Fibroblast of skin of right biceps (primary cell): ENCODE results near the gene G6PC3.

Experiments used
- DNase-seq: peaks from one replicate; pipeline ENCODE4 v3.0.0-alpha.2; 2013

Gene G6PC3

DNA sequence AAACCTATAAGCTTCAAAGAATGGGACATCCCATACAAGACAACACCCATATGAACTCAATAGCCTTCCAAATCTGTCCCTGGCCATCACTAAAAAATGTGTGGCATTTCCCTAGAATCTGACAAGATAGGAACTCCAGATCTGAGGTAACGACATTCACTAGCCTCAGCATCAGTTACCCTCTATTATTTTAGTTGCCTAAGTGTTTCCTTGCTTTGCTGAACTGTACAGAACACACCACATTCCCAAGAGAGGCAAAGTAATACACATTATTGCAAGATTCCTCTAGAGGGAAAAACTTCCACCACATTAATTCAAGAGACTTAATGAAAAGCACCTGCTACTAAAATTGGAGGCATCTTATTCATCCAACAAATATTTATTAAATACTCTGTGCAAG lies 9.1 kb upstream of the G6PC3 start:
- DNase-seq, result peak; percentile 44

- no peak for DNase-seq
Observed at GRCh38 chr17:44062871-44063270, 7.7 kb upstream of the G6PC3 start.

DNA sequence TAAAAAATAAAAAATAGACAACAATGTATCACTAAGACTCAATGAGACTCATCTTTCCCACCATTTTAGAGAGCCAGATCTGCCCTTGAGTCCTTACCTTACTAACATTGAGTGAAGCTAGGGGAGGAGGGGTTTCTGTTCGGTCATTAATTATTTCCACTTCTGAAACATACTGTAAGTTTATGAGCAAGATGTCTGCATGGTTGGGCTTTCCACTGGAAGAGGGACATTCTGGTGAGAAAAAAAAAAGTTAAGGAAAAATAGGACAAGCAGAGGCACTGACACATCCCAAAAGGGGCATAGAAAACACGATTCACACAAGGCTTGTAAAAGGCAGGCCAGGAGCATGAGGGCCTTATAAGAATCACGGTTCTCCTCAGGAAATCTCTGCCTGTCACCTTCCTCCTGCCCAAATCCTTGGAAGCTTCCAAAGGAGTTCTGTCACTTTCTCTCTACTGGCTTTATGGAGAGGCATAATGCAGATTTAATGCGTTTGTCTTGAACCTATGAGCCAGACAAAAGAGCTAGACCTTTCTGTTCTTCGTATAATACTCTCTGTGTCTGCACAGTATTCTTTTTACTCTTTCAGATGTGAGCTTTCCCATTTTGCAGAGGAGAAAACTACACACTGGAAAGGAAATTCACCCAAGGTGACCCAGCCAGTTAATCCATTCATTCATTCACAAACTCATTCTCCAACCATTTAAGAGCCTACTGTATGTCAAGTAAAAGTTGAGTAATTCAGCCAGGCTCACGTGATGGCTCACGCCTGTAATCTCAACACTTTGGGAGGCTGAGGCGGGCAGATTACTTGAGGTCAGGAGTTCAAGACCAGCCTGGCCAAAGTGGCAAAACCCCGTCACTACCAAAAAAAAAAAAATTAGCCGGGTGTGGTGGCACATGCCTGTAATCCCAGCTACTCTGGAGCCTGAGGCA lies 6.6 kb upstream of the G6PC3 start:
- DNase-seq, result no peak

DNA sequence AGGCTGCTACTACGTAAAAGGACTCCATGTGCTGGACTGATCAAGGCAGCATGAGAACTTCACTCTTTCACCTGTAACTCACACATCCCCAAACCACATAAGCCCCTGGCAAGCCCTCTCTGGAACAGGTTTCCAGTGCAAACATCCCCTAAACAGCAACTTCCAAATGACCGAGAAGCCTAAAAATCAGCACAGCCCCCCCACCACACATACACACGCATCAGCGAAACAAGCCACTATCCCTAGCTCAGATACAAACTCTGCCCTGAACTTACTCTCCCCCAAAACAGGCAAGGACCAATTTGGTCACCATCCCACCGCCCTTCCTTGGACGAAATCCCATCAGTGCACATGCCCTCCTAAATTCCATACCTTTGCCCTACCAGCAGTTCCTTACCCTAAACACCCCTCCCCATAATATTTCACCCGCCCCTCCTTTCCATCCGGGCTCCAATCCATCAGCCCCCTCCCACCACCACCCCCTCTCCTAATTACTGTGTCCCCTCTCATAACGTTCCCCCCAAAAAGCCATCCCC lies 4.8 kb upstream of the G6PC3 start:
- no peak for DNase-seq

- DNase-seq, result peak; percentile 92
Observed at GRCh38 chr17:44066204-44066930, 4.2 kb upstream of the G6PC3 start, which contains the start of gene LSM12. Gene LSM12, minus strand, starts transcription at chr17:44066671. Its CDS starts 84 bp downstream, at chr17:44066587.

DNA sequence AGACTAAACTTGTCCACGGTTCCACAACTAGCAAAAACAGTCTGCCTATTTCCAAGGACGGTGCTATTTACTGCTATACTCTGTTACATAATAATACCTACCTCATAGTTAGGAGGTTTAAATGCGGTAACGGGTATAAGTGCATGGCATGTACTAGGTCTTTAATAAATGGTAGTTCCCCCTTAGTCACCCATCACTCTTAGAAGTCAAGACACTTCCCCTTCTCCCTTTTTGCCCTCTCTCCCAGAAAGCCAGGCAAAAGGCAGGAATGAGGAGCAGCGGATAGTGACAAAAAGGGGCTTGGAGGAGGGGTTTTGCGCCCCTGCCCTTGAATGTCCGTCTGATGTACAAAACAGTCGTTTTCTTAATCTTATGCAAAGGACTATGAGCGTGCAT lies 3.0 kb upstream of the G6PC3 start:
- DNase-seq, result no peak

DNA sequence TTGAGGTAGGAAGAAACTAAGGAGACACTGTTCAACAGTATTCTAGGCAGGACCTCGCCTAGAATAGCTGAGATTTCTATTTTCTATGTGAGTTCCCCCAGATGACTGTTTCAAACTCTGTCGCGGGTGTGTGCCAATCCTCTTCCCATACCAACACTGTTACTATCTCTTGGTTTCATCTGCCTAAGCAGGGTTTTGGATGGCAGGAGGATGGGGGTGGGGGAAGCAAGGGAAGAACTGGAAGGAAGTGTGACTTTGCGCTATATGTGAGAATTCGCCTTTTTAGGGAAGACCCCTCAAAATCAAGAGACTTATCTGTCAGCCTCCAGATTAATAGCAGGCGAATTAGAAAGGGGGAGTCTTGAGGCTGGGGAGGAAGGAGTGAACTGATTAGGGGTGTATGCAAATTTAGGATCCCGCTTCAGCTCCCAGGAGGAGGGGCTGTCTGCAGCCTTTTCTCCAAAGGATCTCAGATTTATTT lies 521 bp upstream of the G6PC3 start:
- DNase-seq, result peak; percentile 40

DNA sequence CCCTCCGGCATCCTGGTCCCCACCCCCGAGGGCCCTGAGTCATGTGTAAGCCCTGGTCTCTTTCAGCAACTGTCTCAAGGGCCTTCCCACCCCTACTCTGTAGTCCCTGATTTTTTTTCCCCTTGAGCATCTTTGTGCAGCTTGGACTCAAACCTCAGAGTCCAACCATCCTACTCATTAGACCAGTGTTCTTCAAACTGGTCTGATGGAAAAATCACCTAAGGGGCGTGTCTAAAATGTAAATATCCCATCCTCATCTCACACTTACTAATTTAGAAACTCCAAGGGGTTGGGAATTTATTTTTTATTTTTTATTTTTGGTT lies 624 bp downstream of the G6PC3 start:
- no peak for DNase-seq

DNA sequence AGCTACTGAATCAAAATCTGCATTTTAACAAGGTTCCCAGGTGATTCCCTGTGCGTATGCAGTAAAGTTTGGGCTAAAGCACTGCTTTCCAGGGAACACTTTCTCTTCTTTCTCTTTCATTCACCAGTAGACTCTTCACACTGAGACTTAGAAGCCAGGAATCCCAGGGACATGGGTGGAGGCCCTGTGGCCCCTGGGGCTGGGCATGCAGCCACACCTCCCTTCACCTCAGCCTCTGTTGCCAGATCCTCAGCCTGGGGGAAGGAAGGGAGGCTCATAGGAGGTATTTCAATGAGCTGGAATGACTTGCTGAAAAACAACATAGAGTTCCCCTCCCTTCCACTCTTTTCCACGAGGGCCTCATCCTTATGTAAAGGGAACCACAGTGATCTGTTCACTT lies 1.2 kb downstream of the G6PC3 start:
- no peak for DNase-seq

DNA sequence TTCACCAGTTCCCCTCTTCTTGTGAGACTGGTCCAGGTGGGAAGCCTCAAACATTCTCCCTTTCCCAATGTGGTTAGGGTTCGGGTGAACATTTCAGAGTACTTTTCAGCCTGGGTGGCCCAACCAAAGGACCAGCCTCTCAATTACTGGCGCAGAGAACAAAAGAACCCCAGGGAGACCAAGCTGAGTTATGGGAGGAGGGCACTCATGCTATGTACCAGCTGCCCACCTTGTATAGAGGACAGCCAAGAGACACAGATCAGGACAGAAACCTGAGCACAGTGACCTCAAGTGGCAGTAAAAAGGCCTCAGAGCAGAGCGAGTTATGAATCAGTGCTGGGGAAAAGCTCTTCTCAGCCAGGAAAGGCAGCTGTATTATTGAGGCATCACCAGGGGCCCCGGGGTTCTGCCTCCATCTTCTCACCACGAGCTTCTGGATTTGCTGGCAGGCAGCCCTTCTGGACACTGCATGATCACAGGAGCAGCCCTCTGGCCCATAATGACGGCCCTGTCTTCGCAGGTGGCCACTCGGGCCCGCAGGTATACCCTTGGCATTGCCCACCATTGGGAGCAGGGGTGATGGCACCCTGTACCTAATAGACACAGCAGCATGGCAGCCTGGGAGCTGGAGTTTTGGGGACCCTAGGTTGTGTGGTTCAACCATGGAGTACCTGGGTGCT lies 3.8 kb downstream of the G6PC3 start:
- DNase-seq, result no peak

DNA sequence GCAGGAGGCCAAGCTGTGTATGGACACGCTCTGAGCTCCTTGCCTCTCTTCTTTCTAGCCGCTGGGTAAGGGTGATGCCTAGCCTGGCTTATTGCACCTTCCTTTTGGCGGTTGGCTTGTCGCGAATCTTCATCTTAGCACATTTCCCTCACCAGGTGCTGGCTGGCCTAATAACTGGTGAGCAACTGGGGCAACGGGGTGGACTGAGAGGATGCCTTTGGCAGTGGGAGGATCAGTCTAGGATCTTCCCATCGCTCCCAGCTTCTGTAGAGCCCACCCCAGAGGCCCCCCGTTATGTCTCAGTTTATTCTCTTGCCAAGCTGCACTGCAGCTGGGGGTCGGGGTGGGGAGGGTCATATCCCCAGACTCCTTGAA lies 4.4 kb downstream of the G6PC3 start:
- DNase-seq, result no peak

- DNase-seq, result no peak
Observed at GRCh38 chr17:44075598-44076293, 5.2 kb downstream of the G6PC3 start.

DNA sequence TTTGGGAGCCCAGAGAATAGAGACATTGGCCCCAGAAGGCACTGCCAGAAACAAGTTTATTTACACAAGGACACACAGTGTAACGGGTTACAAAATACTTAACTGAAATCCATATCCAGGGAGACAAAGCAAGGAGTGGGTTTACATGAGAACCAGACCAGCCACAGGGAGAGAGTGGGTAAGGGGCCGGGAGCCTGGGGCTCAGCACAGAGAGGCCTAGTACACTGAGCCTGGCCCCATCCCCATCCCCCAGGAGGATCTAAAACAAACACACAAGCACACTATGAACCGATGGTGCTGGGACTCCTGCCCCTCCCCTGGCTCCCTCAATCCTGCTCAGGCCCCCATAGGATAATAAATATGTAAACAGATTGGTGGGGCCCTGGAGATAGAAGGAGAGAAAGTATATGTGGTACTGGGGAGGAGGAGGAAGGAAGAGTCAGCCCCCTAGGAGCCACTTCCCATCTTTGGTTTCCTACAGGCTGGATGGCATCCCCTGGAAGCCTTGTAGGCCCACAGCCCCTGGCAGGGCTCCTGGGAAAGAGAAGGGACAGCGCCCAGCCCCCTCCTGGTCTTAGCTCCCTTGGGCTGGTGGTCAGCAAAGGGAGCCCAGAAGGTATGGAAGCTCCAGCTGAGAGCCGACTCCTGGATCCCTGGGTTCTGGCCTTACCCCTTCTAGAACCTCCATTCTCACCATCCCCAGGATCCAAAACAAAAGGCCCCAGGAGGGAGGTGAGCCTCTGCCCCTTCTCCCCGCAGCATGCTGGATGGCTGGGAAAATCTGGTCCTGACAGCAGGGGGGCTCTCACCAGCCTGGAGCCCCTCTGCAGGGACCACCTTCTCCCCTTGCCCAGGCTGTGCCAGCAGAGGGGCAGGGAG lies 6.4 kb downstream of the G6PC3 start:
- no peak for DNase-seq

GRCh38 chr17:44077595-44077909 lies 7.0 kb downstream of the G6PC3 start:
- no peak for DNase-seq

- DNase-seq, result no peak
Observed at GRCh38 chr17:44078412-44078811, 7.9 kb downstream of the G6PC3 start.

GRCh38 chr17:44079877-44080821 lies 9.6 kb downstream of the G6PC3 start:
- DNase-seq, result no peak

- peak; percentile 39 for DNase-seq
Observed at GRCh38 chr17:44081681-44082080, 11.1 kb downstream of the G6PC3 start.

DNA sequence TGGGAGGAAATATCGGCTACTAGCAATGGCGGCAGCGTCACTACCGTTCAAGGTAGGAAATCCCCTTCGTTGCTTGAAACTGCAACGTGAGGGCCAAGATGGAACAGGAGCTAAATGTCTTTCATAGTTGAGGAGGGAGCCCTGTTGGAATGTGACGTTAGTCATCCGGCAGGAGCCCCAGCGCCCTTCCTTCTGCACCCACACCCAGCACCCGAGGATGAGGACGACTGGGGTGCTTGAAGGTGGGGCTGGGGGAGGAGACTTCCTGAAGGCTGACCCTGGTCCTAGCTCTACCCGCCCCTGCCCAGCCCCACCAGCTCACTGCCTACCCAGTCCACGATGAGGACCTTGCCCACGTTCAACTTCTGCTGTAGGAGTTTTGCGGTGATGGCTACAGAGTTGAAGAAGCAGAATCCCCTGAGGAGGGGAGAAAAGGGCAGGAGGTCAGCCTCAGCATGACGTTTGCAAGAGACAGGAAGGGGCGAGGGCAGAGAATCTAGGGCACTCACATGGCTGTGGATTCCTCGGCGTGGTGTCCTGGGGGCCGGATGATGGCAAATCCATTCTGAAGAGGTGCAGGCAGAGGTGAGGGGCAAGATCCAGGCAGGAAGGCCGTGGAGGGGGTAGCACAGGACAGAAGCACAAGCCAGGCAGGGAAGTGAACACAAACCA lies 11.9 kb downstream of the G6PC3 start:
- no peak for DNase-seq

GRCh38 chr17:44083250-44083849 lies 12.8 kb downstream of the G6PC3 start:
- no peak for DNase-seq

GRCh38 chr17:44084131-44084538 lies 13.6 kb downstream of the G6PC3 start:
- no peak for DNase-seq
